ENCODE results near the gene MIB2. TPM values are rescaled to one million over a fixed set of nuclear protein-coding genes. Genes with fewer than 3 reads are reported as not detected.
A peak's percentile ranks its signal among the peaks of the same experiment; 100 is the strongest.
"Not testable (repeated sequence)": the region's sequence is repeated elsewhere in the genome, so short reads cannot be mapped to it uniquely, and the experiment has no call there.

Gene MIB2
- total RNA-seq, 1 donor from 2014 or later = 110 TPM

GRCh38 chr1:1623181-1623630, 7.9 kb downstream of the MIB2 start:
- intact Hi-C loops (cut with DNase I) = no loop called here
- DNase-seq = peak; percentile 45
- ATAC-seq (ENCODE audit: poor library complexity) = no peak

- intact Hi-C loops (cut with DNase I) = no loop called here
- DNase-seq (peak; percentile 39), ATAC-seq (ENCODE audit: poor library complexity) (no peak)
Measured at GRCh38 chr1:1623631-1624442, 8.5 kb downstream of the MIB2 start.

- peak; percentile 60 for ATAC-seq (ENCODE audit: poor library complexity)
Measured at GRCh38 chr1:1624443-1625403, 9.4 kb downstream of the MIB2 start.

GRCh38 chr1:1625404-1625775, 10.1 kb downstream of the MIB2 start:
- ATAC-seq (ENCODE audit: poor library complexity) (no peak), DNase-seq (peak; percentile 40)
- intact Hi-C loops (cut with DNase I) = no loop called here

More at GRCh38 chr1:1624443-1625403, 9.4 kb downstream of the MIB2 start:
- intact Hi-C loops (cut with DNase I) = no loop called here
- DNase-seq = peak; percentile 84

- DNase-seq (peak; percentile 26), ATAC-seq (ENCODE audit: poor library complexity) (no peak)
- intact Hi-C loops (cut with DNase I) = no loop called here
Measured at GRCh38 chr1:1625824-1626206, 10.5 kb downstream of the MIB2 start.

- no peak for ATAC-seq (ENCODE audit: poor library complexity)
- intact Hi-C loops (cut with DNase I) = no loop called here
- peak; percentile 40 for DNase-seq
Measured at GRCh38 chr1:1626207-1627141, 11.2 kb downstream of the MIB2 start.

- DNase-seq = peak; percentile 37
- intact Hi-C loops (cut with DNase I) = no loop called here
- no peak for ATAC-seq (ENCODE audit: poor library complexity)
Measured at GRCh38 chr1:1627261-1627828, 12.0 kb downstream of the MIB2 start.

- DNase-seq (peak; percentile 45), ATAC-seq (ENCODE audit: poor library complexity) (no peak)
- intact Hi-C loops (cut with DNase I) = no loop called here
Measured at GRCh38 chr1:1627829-1628753, 12.8 kb downstream of the MIB2 start.

GRCh38 chr1:1628754-1629429, 13.6 kb downstream of the MIB2 start:
- no peak for ATAC-seq (ENCODE audit: poor library complexity)
- intact Hi-C loops (cut with DNase I) = no loop called here
- no peak for DNase-seq

GRCh38 chr1:1629430-1630190, 14.3 kb downstream of the MIB2 start:
- ATAC-seq (ENCODE audit: poor library complexity) (no peak), DNase-seq (peak; percentile 53)
- intact Hi-C loops (cut with DNase I) = no loop called here

GRCh38 chr1:1630191-1630964, 15.1 kb downstream of the MIB2 start:
- intact Hi-C loops (cut with DNase I) = no loop called here

GRCh38 chr1:1630965-1631781, 15.9 kb downstream of the MIB2 start:
- DNase-seq = peak; percentile 87
- intact Hi-C loops (cut with DNase I) = no loop called here
- peak; percentile 70 for ATAC-seq (ENCODE audit: poor library complexity)

More at GRCh38 chr1:1630191-1630964, 15.1 kb downstream of the MIB2 start:
- ATAC-seq (ENCODE audit: poor library complexity) (peak; percentile 39), DNase-seq (peak; percentile 86)

GRCh38 chr1:1631782-1632420, 16.6 kb downstream of the MIB2 start, which contains the start of gene MMP23B:
TSS of gene MMP23B (plus strand) at chr1:1632173. CDS start at chr1:1632219, 46 bp downstream.
- intact Hi-C loops (cut with DNase I) = no loop called here
- DNase-seq (no peak), ATAC-seq (ENCODE audit: poor library complexity) (peak; percentile 4)

GRCh38 chr1:1633409-1633808, 18.1 kb downstream of the MIB2 start:
- ATAC-seq (ENCODE audit: poor library complexity) = peak; percentile 29
- intact Hi-C loops (cut with DNase I); DNase-seq: not testable (repeated sequence)

Data from Right ventricle myocardium superior (tissue), 1 donor.